SK-N-SH treated with all-trans-retinoic acid at 6 μM for 48 hours (cell line): Measurements from ENCODE around the gene MCM9.

ENCODE experiments used
- CREB5 ChIP-seq: fragments of 250-450 bp; sonication (Bioruptor Pico); IDR thresholded peaks from 2 replicates; pipeline ENCODE4 v1.5.1; 2020; ENCODE audit warnings: low read depth, mild to moderate bottlenecking, moderate library complexity
- PATZ1 ChIP-seq: fragments of 250-450 bp; sonication (Bioruptor Pico); IDR thresholded peaks from 2 replicates; pipeline ENCODE4 v1.8.0; 2020; ENCODE audit warnings: mild to moderate bottlenecking, moderate library complexity, borderline replicate concordance
- PPARA ChIP-seq: fragments of 250-450 bp; sonication (Bioruptor Pico); IDR thresholded peaks from 2 replicates; pipeline ENCODE4 v1.5.0; 2020; ENCODE audit warnings: mild to moderate bottlenecking, borderline replicate concordance
- TSHZ2 ChIP-seq: fragments of 250-450 bp; sonication (Bioruptor Pico); IDR thresholded peaks from 2 replicates; pipeline ENCODE4 v1.5.0; 2020; ENCODE audit warnings: mild to moderate bottlenecking, moderate library complexity
- ZFP3 ChIP-seq: fragments of 250-450 bp; sonication (Bioruptor Pico); IDR thresholded peaks from 2 replicates; pipeline ENCODE4 v1.5.0; 2020; ENCODE audit warnings: mild to moderate bottlenecking, moderate library complexity
- ZFP30 ChIP-seq: fragments of 450-650 bp; formaldehyde crosslinking; IDR thresholded peaks from 2 replicates; pipeline ENCODE4 v1.5.0; 2022; ENCODE audit warnings: mild to moderate bottlenecking, moderate library complexity

- TF ChIP-seq PPARA (CRISPR knock-in tag) = no peak
- no peak for TF ChIP-seq PATZ1
- TF ChIP-seq CREB5 (CRISPR knock-in tag) = no peak
- no peak for TF ChIP-seq TSHZ2 (CRISPR knock-in tag)
- TF ChIP-seq ZFP30 (CRISPR knock-in tag) = no peak
- TF ChIP-seq ZFP3 (CRISPR knock-in tag) = no peak
Measured at GRCh38 chr6:118970866-118971265, 35.9 kb upstream of the MCM9 start.
